ENCODE results near the gene PAN2.
A peak's percentile ranks its signal among the peaks of the same experiment; 100 is the strongest.
"Not testable (repeated sequence)": the region's sequence is repeated elsewhere in the genome, so short reads cannot be mapped to it uniquely, and the experiment has no call there.

The PAN2 gene

GRCh38 chr12:56333679-56334489 lies at the start of gene PAN2:
PAN2 (minus strand) TSS chr12:56334000; CDS start chr12:56333094, 906 bp downstream.
- DNase-seq, result peak; percentile 74 to 88

GRCh38 chr12:56382611-56383010 lies 48.8 kb upstream of the PAN2 start:
- no peak for DNase-seq

- no peak for DNase-seq
Observed at GRCh38 chr12:56377989-56378316, 44.2 kb upstream of the PAN2 start.

GRCh38 chr12:56377310-56377988 lies 43.6 kb upstream of the PAN2 start:
- DNase-seq, result no peak

- DNase-seq, result no peak
Observed at GRCh38 chr12:56375598-56376434, 42.0 kb upstream of the PAN2 start.

- no peak for DNase-seq
Observed at GRCh38 chr12:56374726-56375597, 41.2 kb upstream of the PAN2 start.

- no peak for DNase-seq
Observed at GRCh38 chr12:56373515-56373914, 39.7 kb upstream of the PAN2 start.

GRCh38 chr12:56366948-56367347 lies 33.1 kb upstream of the PAN2 start:
- DNase-seq, result no peak

GRCh38 chr12:56362130-56363059 lies 28.6 kb upstream of the PAN2 start, which contains the start of gene APOF:
APOF (minus strand) TSS chr12:56362857; CDS start chr12:56362745, 112 bp downstream.
- no peak for DNase-seq

GRCh38 chr12:56361487-56362129 lies 27.8 kb upstream of the PAN2 start:
- DNase-seq, result no peak

GRCh38 chr12:56359851-56360767 lies 26.3 kb upstream of the PAN2 start, which contains the start of gene STAT2:
STAT2 (minus strand) TSS chr12:56360107; CDS start chr12:56356571, 3,536 bp downstream.
- DNase-seq, result peak; percentile 99

GRCh38 chr12:56358836-56359532 lies 25.2 kb upstream of the PAN2 start:
- no peak for DNase-seq

- no peak for DNase-seq
Observed at GRCh38 chr12:56351325-56351724, 17.5 kb upstream of the PAN2 start.

GRCh38 chr12:56350662-56351061 lies 16.9 kb upstream of the PAN2 start:
- DNase-seq, result no peak

- DNase-seq, result peak; percentile 29 to 75
Observed at GRCh38 chr12:56348776-56349175, 15.0 kb upstream of the PAN2 start.

- DNase-seq, result not testable (repeated sequence)
Observed at GRCh38 chr12:56347255-56347654, 13.5 kb upstream of the PAN2 start.

- DNase-seq, result no peak
Observed at GRCh38 chr12:56346675-56347074, 12.9 kb upstream of the PAN2 start.

- not testable (repeated sequence) for DNase-seq
Observed at GRCh38 chr12:56342290-56342689, 8.5 kb upstream of the PAN2 start.

- DNase-seq, result no peak
Observed at GRCh38 chr12:56341616-56342015, 7.8 kb upstream of the PAN2 start.
